Measurements from ENCODE around the gene VPS4B. TPM values are rescaled to one million over a fixed set of nuclear protein-coding genes. Genes with fewer than 3 reads are reported as not detected.

VPS4B gene
- total RNA-seq, 2 donors from 2014 or later, result 28.3 to 31.7 TPM

Other genes starting within 250 kb of the VPS4B start
- gene BCL2, start 102.7 kb downstream of the VPS4B start, total RNA-seq, result 10 to 100 TPM; 14.8 to 38.4 TPM
- gene KDSR, start 55.3 kb downstream of the VPS4B start, total RNA-seq, result 10 to 100 TPM; 46.1 to 52.3 TPM
- 10 to 100 TPM in 1 of 2 donors, 1 to 10 TPM in 1; 7.3 to 17.3 TPM for gene SERPINB5, start 54.5 kb upstream of the VPS4B start, total RNA-seq
- gene SERPINB12, start 119.9 kb upstream of the VPS4B start, total RNA-seq, result not detected
- under 1 TPM in 1 of 2 donors, not detected in 1; 0.57 TPM for gene SERPINB13, start 164.9 kb upstream of the VPS4B start, total RNA-seq
- gene SERPINB4, start 221.8 kb upstream of the VPS4B start, total RNA-seq, result 1 to 10 TPM in 1 of 2 donors, under 1 TPM in 1; 0.51 to 1.1 TPM
- 1 to 10 TPM; 8.5 to 8.8 TPM for gene SERPINB3, start 239.4 kb upstream of the VPS4B start, total RNA-seq

Data from prostate gland (tissue), 2 donors.